T-helper 1 cell (primary cell): ENCODE measurements around the gene ITPR2.
"Not testable (repeated sequence)": the region's sequence is repeated elsewhere in the genome, so short reads cannot be mapped to it uniquely, and the experiment has no call there.

Experiments used
- DNase-seq, 5 donors: peaks; one replicate each; pipeline ENCODE4 v3.0.0-alpha.2; 2012 to 2020

ITPR2 gene

GRCh38 chr12:26848156-26848825, 15.3 kb upstream of the ITPR2 start:
- no peak for DNase-seq

- no peak for DNase-seq
These were observed 14.4 kb upstream of the ITPR2 start for GRCh38 chr12:26847431-26847830.

- no peak for DNase-seq
These were observed 13.4 kb upstream of the ITPR2 start for GRCh38 chr12:26846416-26846815.

- no peak for DNase-seq
These were observed 13.0 kb upstream of the ITPR2 start for GRCh38 chr12:26845984-26846383.

DNA sequence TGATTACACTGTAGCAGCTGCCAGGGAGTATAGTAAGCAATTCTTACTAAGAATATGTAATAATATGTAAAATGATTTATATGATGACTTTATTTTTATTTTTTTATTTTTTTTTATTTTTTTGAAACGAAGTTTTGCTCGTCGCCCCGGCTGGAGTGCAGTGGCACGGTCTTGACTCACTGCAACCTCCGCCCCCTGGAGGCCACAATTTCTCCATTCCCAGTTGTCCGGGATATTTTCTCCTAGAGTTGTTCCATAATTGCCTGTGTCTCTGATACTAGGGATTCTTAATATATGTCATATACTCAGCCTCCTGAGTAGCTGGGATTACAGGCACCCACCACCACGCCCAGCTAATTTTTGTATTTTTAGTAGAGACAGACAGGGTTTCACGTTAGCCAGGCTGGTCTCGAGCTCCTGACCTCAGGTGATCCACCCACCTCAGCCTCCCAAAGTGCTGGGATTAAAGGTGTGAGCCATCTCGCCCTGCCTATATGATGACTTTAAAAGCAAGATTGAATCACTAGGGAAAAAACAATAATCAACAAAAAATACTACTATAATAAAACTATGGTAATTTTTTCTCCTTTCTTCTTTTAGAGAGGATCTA, 12.2 kb upstream of the ITPR2 start:
- no peak for DNase-seq

- no peak for DNase-seq
These were observed 10.3 kb upstream of the ITPR2 start for GRCh38 chr12:26843311-26843710.

DNA sequence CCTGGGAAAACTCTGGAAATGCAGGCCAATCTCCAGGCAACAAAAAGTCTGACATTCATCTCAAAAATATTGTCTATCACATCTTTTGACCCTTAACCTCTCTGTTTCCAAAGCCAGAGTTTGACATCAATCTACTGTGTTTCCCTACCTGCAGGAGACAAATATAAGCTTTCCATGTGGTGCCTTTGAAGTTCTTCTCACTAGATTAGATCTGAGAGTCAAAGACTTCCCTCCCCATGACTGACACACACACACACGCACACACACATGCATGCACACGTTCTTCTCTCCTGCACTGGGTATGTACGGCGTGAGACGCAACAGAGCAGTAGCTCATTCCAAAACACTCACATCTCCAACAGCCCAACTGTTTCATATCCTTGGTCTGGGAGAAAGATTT, 8.1 kb upstream of the ITPR2 start:
- no peak for DNase-seq

- DNase-seq, result no peak
These were observed 6.5 kb upstream of the ITPR2 start for GRCh38 chr12:26839512-26839911.

DNA sequence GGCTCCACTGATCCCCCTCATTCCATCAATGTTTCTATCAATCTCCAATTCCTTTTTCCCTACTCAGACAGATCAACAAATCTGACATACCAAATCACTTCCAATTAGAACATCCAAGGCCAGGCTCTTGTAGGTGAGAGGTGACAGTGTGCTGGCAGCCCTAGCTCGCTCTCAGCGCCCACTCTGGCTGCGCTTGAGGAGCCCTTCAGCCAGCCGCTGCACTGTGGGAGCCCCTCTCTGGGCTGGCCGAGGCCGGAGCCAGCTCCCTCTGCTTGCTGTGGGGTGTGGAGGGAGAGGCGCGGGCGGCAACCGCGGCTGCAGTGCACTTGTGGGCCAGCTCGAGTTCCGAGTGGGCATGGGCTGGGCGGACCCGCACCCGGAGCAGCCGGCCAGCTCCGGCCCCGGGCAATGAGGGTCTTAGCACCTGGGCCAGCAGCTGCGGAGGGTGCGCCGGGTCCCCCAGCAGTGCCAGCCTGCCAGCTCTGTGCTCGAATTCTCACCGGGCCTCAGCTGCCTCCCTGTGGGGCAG, 6.0 kb upstream of the ITPR2 start:
- DNase-seq, result no peak

- no peak for DNase-seq
These were observed 3.2 kb upstream of the ITPR2 start for GRCh38 chr12:26836201-26836600.

GRCh38 chr12:26834503-26835060, 1.6 kb upstream of the ITPR2 start:
- not testable (repeated sequence) for DNase-seq

DNA sequence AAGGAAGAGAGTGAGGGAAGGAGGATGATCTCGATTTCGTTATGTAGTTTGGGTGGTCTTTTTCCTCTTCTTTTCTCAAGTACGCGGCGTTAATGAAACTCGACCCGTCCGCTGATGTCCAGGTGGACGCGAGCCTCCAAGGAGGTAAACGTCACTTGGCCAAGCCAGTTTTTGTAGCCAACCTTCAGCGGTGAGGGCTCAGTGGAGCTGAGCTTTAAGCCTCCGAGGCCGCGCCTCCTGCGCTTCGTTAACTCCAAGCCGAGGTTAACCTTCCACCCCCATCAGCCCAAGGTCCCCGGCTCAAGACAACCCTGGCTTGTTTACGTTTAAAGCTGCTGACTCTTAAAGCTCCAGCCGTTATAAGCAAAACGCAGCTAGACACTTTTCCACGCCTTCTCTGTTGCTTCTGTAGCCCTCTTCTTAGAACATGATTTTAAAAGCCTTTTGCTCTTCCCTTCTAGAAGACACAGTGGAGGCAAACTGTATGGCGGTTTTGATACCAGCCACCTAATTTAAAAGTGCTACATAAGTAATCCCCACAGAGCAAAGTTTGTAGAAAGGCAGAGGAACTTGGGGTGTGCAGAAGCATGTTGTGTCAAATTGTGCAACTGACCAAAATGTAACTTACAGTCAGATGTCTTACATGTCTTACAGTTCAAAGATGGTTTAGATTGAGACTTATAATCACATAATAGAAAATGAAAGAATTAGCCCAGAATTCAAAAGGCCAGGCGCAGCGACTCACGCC, 923 bp upstream of the ITPR2 start:
- DNase-seq, result peak in 3 of 5 donors; percentile 8 to 51 (median 22)

DNA sequence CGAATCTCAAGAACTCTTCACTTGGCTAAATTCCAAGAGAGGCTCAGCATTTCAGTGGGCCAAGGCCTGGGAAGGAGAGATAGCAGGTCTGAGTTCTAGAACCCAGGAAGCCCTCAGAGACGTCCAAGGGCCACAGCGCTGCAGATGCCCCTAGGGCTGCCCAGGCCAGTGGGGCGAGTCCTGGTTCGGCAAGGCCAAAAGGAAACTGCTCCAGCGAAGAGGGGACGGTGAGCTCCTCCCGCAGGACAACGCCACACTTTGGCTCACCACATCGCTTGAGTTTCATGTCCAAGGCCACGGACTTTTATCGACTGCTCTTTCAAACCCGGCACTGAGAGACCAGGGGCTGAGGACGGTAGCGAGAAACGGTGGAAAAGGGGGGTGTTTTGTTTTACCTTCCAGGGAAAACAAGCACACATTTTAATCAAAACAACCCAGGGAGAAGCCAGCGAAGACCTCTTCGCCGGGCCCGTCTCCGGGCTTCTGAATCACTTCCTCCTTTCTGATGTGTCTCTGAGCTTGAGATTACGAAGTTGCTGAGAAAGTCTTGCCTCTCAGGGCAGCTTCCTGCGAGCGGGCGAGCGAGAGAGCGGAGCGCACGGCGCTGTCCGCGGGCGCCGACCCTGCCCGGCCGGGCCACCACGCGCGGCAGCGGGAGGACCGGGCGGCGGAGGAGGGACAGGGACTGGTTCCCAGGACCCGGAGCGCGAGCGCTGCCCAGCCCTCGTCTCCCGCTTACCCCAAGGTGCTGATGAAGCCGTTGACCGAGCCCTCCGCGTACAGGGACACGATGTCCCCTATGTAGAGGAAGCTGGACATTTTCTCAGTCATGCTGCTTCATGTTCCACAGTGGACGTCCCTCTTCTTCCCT, 808 bp downstream of the ITPR2 start:
- peak; percentile 20 to 79 (median 45) for DNase-seq

GRCh38 chr12:26830783-26831551, 2.0 kb downstream of the ITPR2 start:
- no peak for DNase-seq

DNA sequence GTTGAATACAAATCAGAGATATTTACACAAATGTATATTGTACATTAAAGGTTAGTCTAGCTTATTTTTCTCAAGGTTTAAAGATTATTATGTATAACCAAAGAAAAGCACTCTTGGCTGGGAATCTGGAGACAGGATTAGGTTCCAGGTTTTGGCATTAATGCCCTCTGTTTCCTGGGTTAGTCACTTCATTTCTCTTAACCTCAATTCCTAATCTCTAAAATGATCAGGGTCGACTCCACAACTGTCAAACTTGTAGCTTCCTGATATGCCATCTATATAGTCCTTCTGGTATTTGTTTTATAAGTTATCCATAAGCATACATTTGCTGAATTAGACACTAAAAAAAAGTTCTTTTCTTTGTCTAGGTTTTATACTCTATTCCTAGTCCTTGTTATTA, 2.6 kb downstream of the ITPR2 start:
- no peak for DNase-seq

DNA sequence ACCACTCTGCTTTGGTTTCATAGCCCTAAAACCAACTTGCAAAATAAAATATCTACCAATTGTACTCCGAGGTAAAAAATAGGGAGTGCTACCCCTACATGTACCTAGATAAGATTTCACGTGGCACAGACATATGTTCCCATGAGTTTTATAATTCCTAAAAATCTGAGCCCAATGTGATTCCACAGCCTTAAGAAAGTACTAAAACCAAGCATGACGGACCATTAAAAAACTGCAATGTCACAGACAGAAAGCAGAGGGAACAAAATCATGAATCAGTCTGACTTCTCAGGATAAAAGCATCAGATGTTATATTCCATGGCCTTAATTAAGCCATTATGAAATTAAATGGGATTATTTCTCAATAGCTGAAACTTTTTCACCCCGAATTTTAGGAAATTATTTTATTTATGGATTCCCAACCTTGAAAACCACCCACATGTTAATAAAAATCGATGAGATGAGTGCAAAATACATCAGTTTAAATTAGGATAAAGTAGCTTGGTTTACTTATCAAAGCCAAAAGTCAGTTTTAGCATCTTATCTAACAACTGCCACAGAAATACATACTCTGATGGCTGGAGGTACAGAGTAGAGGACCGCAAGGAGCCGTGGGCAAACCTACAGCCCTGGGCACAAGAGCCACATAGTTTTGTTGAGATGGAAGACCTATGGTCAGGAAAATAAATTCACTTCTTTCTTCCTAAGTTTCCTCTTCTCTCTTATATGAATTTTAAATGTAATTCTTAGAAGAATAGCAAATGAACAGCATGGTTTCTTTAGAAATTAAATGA, 4.5 kb downstream of the ITPR2 start:
- DNase-seq, result no peak

GRCh38 chr12:26826437-26826836, 6.6 kb downstream of the ITPR2 start:
- DNase-seq, result no peak

- no peak for DNase-seq
These were observed 7.5 kb downstream of the ITPR2 start for GRCh38 chr12:26825459-26826016.

- DNase-seq, result no peak
These were observed 9.6 kb downstream of the ITPR2 start for GRCh38 chr12:26823390-26823789.

DNA sequence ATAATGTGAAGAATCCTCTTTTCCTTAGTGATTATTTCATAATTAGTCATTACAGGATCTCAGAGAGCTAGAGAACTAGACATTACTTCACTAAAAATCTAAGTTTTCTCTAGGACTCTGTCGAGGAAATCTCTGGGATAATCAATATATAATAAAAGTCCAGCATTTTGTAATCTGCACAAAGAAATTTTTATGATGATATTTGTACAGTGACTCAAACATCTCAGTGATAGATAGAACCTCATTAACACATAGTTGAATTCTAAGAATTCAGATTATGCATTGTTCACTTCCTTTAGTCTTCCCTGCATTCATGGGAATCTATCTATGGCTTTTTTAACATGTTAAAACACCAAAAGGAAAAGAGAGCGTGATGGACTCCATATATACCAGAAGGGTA, 11.0 kb downstream of the ITPR2 start:
- DNase-seq, result no peak
